T-helper 2 cell treated with Interferon-gamma antibody and Interleukin-4, amounts not matched to agents 5 μg/mL and 100 μg/mL, for 36 hours (primary cell): Measurements from ENCODE around the gene PCSK7.
A peak's percentile ranks its signal among the peaks of the same experiment; 100 is the strongest.

Experiments
- DNase-seq: peaks from one replicate; pipeline ENCODE4 v3.0.0; 2021; ENCODE audit warnings: low spot score
- H3K27ac Mint-ChIP-seq: one replicate; pipeline ENCODE4 v1.8.0; 2021; ENCODE audit warnings: mild to moderate bottlenecking, mixed read lengths
- H3K27me3 Mint-ChIP-seq: one replicate; pipeline ENCODE4 v1.8.0; 2021; ENCODE audit warnings: low read depth, mixed read lengths
- H3K36me3 Mint-ChIP-seq: one replicate; pipeline ENCODE4 v1.8.0; 2021; ENCODE audit warnings: low read depth, mixed read lengths
- H3K4me1 Mint-ChIP-seq: one replicate; pipeline ENCODE4 v1.8.0; 2021; ENCODE audit warnings: low read depth, mixed read lengths
- H3K4me3 Mint-ChIP-seq: one replicate; pipeline ENCODE4 v1.8.0; 2022; ENCODE audit warnings: mild to moderate bottlenecking, moderate library complexity, mixed read lengths
- H3K9me3 Mint-ChIP-seq: one replicate; pipeline ENCODE4 v1.8.0; 2021; ENCODE audit warnings: mixed read lengths

Gene PCSK7

DNA sequence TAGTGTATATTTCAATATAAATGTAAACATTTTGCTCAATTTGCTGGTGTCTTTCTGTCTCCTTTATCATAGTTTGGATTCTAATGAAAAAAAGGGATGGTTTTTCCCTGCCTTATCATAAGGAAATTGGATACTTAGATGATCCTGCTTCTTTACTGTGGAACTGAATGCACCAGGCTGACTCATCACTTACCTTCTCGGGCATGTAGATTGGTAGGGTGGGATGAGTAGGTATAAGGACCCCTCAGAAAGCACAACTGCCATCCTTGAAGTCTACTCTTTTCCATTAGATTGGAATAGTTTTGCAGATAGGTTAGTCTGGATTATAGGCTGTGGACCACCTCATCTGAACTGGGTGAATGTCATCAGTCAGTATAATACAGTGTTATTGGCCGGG lies 60.9 kb downstream of the PCSK7 start:
- Mint-ChIP-seq H3K27ac (no peak overlapping the region), H3K4me1 (peaks cover 4% of the 10 kb centered on the region), H3K27me3 (no peaks in the 10 kb centered on the region), H3K4me3 (no peak overlapping the region), H3K9me3 (no peaks in the 10 kb centered on the region), H3K36me3 (peaks cover 27% of the 10 kb centered on the region)
- no peak for DNase-seq

DNA sequence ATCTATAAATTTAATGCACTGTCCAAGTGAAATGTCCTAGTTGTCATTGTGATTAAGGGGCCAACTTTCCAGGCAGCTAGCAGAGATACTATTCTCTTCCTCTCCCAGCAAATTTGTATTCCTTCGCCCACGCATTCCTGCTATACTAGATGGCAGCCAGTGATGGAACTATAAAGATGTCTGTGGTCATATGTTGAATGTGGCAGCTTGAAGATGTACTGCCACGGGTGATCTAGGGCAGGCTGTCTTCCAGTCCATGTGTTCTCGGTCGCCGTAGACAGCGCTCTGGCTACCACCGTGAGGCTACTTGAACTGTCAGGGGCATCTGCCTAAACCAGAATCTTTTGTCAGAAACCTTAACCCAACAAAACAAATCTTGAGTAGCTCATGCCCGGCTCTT lies 61.7 kb downstream of the PCSK7 start:
- H3K4me3 Mint-ChIP-seq = no peak overlapping the region
- H3K27me3 Mint-ChIP-seq = no peaks in the 10 kb centered on the region
- no peak for DNase-seq
- H3K36me3 Mint-ChIP-seq = peaks cover 34% of the 10 kb centered on the region
- peaks cover 4% of the 10 kb centered on the region for H3K4me1 Mint-ChIP-seq
- H3K9me3 Mint-ChIP-seq = no peaks in the 10 kb centered on the region
- H3K27ac Mint-ChIP-seq = no peak overlapping the region

DNA sequence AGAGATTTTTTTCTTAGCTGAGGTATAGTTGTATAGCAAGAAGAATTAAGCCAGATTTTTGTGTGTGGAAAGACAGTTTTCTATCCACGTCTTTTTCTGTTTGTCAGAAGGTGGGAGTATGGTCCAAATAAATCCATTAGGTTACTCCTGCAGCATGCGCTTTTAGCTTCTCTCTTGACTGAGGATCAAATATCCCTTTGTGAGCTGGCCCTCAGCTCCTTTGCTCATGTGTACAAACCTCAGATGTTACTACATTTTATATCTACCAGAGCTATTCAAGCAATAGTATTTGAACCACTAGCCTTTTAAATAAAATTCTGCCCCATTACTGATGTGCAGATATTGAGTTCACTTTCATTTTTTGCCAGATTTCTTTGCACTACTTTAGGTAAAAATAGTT lies 62.1 kb downstream of the PCSK7 start:
- Mint-ChIP-seq H3K9me3 (no peaks in the 10 kb centered on the region), H3K27ac (no peak overlapping the region), H3K4me3 (no peak overlapping the region), H3K27me3 (no peaks in the 10 kb centered on the region), H3K4me1 (peaks cover 4% of the 10 kb centered on the region), H3K36me3 (peaks cover 35% of the 10 kb centered on the region)
- DNase-seq = no peak

DNA sequence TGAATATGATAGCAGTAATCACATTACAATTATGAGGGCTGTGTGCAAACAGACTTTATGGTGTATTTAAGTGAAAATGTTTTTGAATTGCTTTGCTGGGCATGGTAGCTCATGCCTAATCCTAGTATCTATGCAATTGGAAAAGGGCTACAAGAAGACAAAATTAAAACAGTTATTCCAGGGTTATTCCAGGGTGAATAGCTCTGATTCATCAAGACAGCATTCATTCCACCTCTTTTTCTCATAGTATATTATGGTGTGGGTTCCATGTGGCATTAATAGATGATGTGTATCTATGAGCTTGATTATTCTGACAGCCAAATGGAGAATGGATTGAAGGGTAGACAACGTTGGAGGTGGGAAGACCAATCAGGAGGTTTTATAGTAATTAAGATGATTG lies 65.4 kb downstream of the PCSK7 start:
- no peaks in the 10 kb centered on the region for H3K27me3 Mint-ChIP-seq
- H3K27ac Mint-ChIP-seq = no peak overlapping the region
- no peaks in the 10 kb centered on the region for H3K9me3 Mint-ChIP-seq
- no peak overlapping the region for H3K4me3 Mint-ChIP-seq
- H3K4me1 Mint-ChIP-seq = no peaks in the 10 kb centered on the region
- DNase-seq = no peak
- peaks cover 36% of the 10 kb centered on the region for H3K36me3 Mint-ChIP-seq

DNA sequence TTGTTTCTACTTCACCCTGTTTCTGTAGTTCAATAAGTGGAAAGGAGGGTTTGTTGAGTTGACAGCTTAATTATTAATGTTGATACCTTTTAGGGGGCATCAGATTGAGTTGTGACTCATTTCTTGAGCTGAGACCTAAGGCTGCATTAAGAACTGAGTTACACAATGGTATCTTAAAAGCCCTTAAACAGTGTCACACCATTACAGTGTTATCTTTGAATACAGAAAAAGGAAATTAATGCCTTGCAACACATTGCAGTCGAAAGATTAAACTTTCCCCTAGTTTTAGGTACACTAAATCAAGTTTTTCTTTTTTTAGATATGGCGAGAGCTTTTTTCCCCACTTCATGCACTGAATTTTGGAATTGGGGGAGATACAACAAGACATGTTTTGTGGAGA lies 71.0 kb downstream of the PCSK7 start:
- no peak for DNase-seq
- no peaks in the 10 kb centered on the region for H3K9me3 Mint-ChIP-seq
- peaks cover 28% of the 10 kb centered on the region for H3K36me3 Mint-ChIP-seq
- no peaks in the 10 kb centered on the region for H3K27me3 Mint-ChIP-seq
- peaks cover 13% of the 10 kb centered on the region for H3K4me1 Mint-ChIP-seq
- no peak overlapping the region for H3K4me3 Mint-ChIP-seq
- H3K27ac Mint-ChIP-seq = no peak overlapping the region

DNA sequence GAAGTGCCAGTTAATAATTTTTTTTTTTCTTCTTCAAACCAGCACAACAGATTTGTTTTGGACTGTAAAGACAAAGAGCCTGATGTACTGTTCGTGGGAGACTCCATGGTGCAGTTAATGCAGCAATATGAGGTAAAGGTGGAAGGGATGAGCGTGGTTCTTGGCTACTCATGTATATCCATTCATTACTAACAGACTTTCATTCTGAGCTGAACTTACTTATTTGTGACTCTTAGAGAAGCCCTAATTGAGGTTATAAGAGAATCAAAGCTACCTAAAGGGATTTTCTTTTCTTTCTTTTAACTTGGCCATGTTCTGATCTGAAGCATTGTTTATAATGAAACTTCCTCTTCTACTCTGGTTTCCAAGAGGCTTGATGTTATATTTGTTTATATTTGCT lies 72.0 kb downstream of the PCSK7 start:
- Mint-ChIP-seq H3K9me3 (no peaks in the 10 kb centered on the region), H3K4me1 (peaks cover 13% of the 10 kb centered on the region), H3K36me3 (peaks cover 28% of the 10 kb centered on the region), H3K4me3 (no peak overlapping the region), H3K27me3 (no peaks in the 10 kb centered on the region), H3K27ac (peak overlapping the region; percentile 15)
- no peak for DNase-seq

DNA sequence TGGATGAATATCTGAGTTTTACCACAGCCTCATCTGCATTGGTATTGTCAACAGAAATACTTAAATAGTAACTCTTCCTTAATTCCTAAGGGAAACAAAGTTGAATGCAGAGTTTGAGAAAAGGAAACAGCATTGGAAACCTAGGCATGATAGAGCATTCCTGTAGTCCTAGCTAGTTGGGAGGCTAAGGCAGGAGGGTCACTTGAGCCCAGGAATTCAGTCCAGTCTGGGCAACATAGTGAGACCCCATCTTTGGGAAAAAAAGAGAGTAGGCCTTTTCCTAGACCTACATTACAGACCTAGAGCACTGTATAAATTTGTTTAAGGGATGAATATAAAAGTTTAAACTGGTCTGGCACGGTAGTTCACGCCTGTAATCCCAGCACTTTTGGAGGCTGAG lies 74.4 kb downstream of the PCSK7 start:
- Mint-ChIP-seq H3K27ac (no peak overlapping the region), H3K36me3 (peaks cover 32% of the 10 kb centered on the region), H3K4me3 (no peak overlapping the region), H3K27me3 (no peaks in the 10 kb centered on the region), H3K9me3 (no peaks in the 10 kb centered on the region), H3K4me1 (peaks cover 14% of the 10 kb centered on the region)
- DNase-seq = no peak

DNA sequence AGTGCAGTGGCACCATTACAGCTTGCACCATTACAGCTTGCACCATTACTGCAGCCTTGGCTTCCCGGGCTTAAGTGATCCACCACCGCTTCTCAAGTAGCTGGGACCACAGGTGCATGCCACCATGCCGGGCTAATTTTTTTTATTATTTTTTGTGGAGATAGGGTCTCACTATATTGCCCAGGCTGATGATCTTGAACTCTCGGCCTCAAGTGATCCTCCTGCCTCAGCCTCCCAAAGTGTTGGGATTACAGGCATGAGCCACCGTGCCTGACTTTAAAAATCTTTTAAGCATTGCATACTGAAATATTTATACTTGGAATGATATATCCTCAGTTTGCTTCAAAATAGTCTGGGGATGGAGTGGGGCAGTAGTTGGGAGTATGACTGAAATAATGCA lies 77.4 kb downstream of the PCSK7 start:
- Mint-ChIP-seq H3K4me3 (no peak overlapping the region), H3K9me3 (no peaks in the 10 kb centered on the region), H3K27ac (no peak overlapping the region), H3K4me1 (peaks cover 11% of the 10 kb centered on the region), H3K27me3 (no peaks in the 10 kb centered on the region), H3K36me3 (peaks cover 29% of the 10 kb centered on the region)
- DNase-seq = no peak
